IgD-negative memory B cell (primary cell): ENCODE measurements around the gene LY6G6C. TPM values are rescaled to one million over a fixed set of nuclear protein-coding genes. Genes with fewer than 3 reads are reported as not detected.

ENCODE experiments used
- H3K27ac Mint-ChIP-seq, 3 donors: one replicate each; pipeline ENCODE4 v1.8.0; 2020 to 2022; ENCODE audit warnings: mild to moderate bottlenecking in 3 of 3, mixed read lengths in 3 of 3, moderate library complexity in 1 of 3
- H3K27me3 Mint-ChIP-seq: one replicate; pipeline ENCODE4 v1.8.0; 2021; ENCODE audit warnings: mixed read lengths
- H3K36me3 Mint-ChIP-seq: one replicate; pipeline ENCODE4 v1.8.0; 2020; ENCODE audit warnings: mild to moderate bottlenecking, mixed read lengths
- H3K4me1 Mint-ChIP-seq, 3 donors: one replicate each; pipeline ENCODE4 v1.8.0; 2020 to 2022; ENCODE audit warnings: mixed read lengths in 3 of 3, mild to moderate bottlenecking in 1 of 3
- H3K4me3 Mint-ChIP-seq, 4 donors: one replicate each; pipeline ENCODE4 v1.8.0; 2020 to 2022; ENCODE audit warnings: mild to moderate bottlenecking in 4 of 4, mixed read lengths in 4 of 4, moderate library complexity in 3 of 4
- H3K9me3 Mint-ChIP-seq, 3 donors: one replicate each; pipeline ENCODE4 v1.8.0; 2020 to 2021; ENCODE audit warnings: mixed read lengths in 3 of 3, mild to moderate bottlenecking in 1 of 3
- polyA plus RNA-seq: library from polyadenylated mRNA; unstranded; fragments of 300-500 nt; fragmentation: Illumina TruSeq; gene quantifications from one replicate; pipeline ENCODE4 v1.2.3, GENCODE V29; 2021

Gene LY6G6C
- polyA plus RNA-seq, 1 donor from 2014 or later = not detected

- Mint-ChIP-seq H3K36me3 (no peaks in the 10 kb centered on the region), H3K4me1 (peaks cover 13 to 24% (median 14%) of the 10 kb centered on the region in 3 donors), H3K4me3 (peak within 1 kb of the TSS in 1 of 4 donors; percentile 43)
Observed at GRCh38 chr6:31669676-31670075, 51.9 kb downstream of the LY6G6C start, which contains the start of gene LY6G5B. TSS of gene LY6G5B (plus strand) at chr6:31669976. CDS start at chr6:31670951, 975 bp downstream.

More at GRCh38 chr6:31669676-31670075, 51.9 kb downstream of the LY6G6C start, which contains the start of gene LY6G5B:
- H3K9me3 Mint-ChIP-seq = no peaks in the 10 kb centered on the region
- peak within 1 kb of the TSS in 2 of 3 donors; percentile 26 to 45 for H3K27ac Mint-ChIP-seq
- H3K27me3 Mint-ChIP-seq = peaks cover 1% of the 10 kb centered on the region

Other genes with a start within 250 kb of the LY6G6C start
- 9.3 TPM for gene MICB, start 223.6 kb downstream of the LY6G6C start, polyA plus RNA-seq
- gene MCCD1, start 192.8 kb downstream of the LY6G6C start, polyA plus RNA-seq = not detected
- gene DDX39B, start 179.7 kb downstream of the LY6G6C start, polyA plus RNA-seq = 89.4 TPM
- gene ATP6V1G2, start 175.1 kb downstream of the LY6G6C start, polyA plus RNA-seq = 0.53 TPM
- gene NFKBIL1, start 174.1 kb downstream of the LY6G6C start, polyA plus RNA-seq = 11.5 TPM
- gene LTA, start 149.5 kb downstream of the LY6G6C start, polyA plus RNA-seq = 16.3 TPM
- gene TNF, start 146.2 kb downstream of the LY6G6C start, polyA plus RNA-seq = 6.4 TPM
- 2,767 TPM for gene LTB, start 139.3 kb downstream of the LY6G6C start, polyA plus RNA-seq
- 20.5 TPM for gene LST1, start 135.5 kb downstream of the LY6G6C start, polyA plus RNA-seq
- gene NCR3, start 128.7 kb downstream of the LY6G6C start, polyA plus RNA-seq = 140 TPM
- 5.6 TPM for gene AIF1, start 106.5 kb downstream of the LY6G6C start, polyA plus RNA-seq
- gene PRRC2A, start 101.0 kb downstream of the LY6G6C start, polyA plus RNA-seq = 14.3 TPM
- gene BAG6, start 69.1 kb downstream of the LY6G6C start, polyA plus RNA-seq = 30.9 TPM
- gene APOM, start 65.9 kb downstream of the LY6G6C start, polyA plus RNA-seq = 8.5 TPM
- 28.1 TPM for gene C6orf47, start 61.0 kb downstream of the LY6G6C start, polyA plus RNA-seq
- 24.1 TPM for gene GPANK1, start 56.7 kb downstream of the LY6G6C start, polyA plus RNA-seq
- 268 TPM for gene CSNK2B, start 55.7 kb downstream of the LY6G6C start, polyA plus RNA-seq
- gene LY6G5B, start 51.8 kb downstream of the LY6G6C start, polyA plus RNA-seq = 0.49 TPM
- 3.2 TPM for gene LY6G5C, start 40.7 kb downstream of the LY6G6C start, polyA plus RNA-seq
- gene ABHD16A, start 18.4 kb downstream of the LY6G6C start, polyA plus RNA-seq = 40.1 TPM
- 0.95 TPM for gene LY6G6F, start 14.9 kb downstream of the LY6G6C start, polyA plus RNA-seq
- not detected for gene LY6G6D, start 6.4 kb downstream of the LY6G6C start, polyA plus RNA-seq
- 1.8 TPM for gene MPIG6B, start 1.6 kb upstream of the LY6G6C start, polyA plus RNA-seq
- 119 TPM for gene DDAH2, start 7.6 kb upstream of the LY6G6C start, polyA plus RNA-seq
- 861 TPM for gene CLIC1, start 14.8 kb upstream of the LY6G6C start, polyA plus RNA-seq
- 4.2 TPM for gene MSH5, start 18.3 kb upstream of the LY6G6C start, polyA plus RNA-seq
- gene SAPCD1, start 40.9 kb upstream of the LY6G6C start, polyA plus RNA-seq = not detected
- gene VWA7, start 55.6 kb upstream of the LY6G6C start, polyA plus RNA-seq = 2.6 TPM
- 83.0 TPM for gene VARS1, start 74.0 kb upstream of the LY6G6C start, polyA plus RNA-seq
- gene LSM2, start 85.2 kb upstream of the LY6G6C start, polyA plus RNA-seq = 100 TPM
- 1.2 TPM for gene HSPA1L, start 93.5 kb upstream of the LY6G6C start, polyA plus RNA-seq
- gene HSPA1A, start 93.8 kb upstream of the LY6G6C start, polyA plus RNA-seq = 49.5 TPM
- gene HSPA1B, start 106.0 kb upstream of the LY6G6C start, polyA plus RNA-seq = 5.7 TPM
- 25.0 TPM for gene NEU1, start 141.1 kb upstream of the LY6G6C start, polyA plus RNA-seq
- not detected for gene SLC44A4, start 157.3 kb upstream of the LY6G6C start, polyA plus RNA-seq
- gene EHMT2, start 176.0 kb upstream of the LY6G6C start, polyA plus RNA-seq = 49.3 TPM
- gene ZBTB12, start 180.3 kb upstream of the LY6G6C start, polyA plus RNA-seq = not detected
- not detected for gene C2, start 206.0 kb upstream of the LY6G6C start, polyA plus RNA-seq
- not detected for gene CFB, start 224.3 kb upstream of the LY6G6C start, polyA plus RNA-seq
- 51.3 TPM for gene NELFE, start 237.2 kb upstream of the LY6G6C start, polyA plus RNA-seq
- gene SKIC2, start 237.4 kb upstream of the LY6G6C start, polyA plus RNA-seq = 12.7 TPM